Measurements from ENCODE around the gene ADO. TPM values are rescaled to one million over a fixed set of nuclear protein-coding genes. Genes with fewer than 3 reads are reported as not detected.
A peak's percentile ranks its signal among the peaks of the same experiment; 100 is the strongest.
"Not testable (repeated sequence)": the region's sequence is repeated elsewhere in the genome, so short reads cannot be mapped to it uniquely, and the experiment has no call there.

ADO gene
- 18.1 and 20.8 TPM in 2 replicates for total RNA-seq

DNA sequence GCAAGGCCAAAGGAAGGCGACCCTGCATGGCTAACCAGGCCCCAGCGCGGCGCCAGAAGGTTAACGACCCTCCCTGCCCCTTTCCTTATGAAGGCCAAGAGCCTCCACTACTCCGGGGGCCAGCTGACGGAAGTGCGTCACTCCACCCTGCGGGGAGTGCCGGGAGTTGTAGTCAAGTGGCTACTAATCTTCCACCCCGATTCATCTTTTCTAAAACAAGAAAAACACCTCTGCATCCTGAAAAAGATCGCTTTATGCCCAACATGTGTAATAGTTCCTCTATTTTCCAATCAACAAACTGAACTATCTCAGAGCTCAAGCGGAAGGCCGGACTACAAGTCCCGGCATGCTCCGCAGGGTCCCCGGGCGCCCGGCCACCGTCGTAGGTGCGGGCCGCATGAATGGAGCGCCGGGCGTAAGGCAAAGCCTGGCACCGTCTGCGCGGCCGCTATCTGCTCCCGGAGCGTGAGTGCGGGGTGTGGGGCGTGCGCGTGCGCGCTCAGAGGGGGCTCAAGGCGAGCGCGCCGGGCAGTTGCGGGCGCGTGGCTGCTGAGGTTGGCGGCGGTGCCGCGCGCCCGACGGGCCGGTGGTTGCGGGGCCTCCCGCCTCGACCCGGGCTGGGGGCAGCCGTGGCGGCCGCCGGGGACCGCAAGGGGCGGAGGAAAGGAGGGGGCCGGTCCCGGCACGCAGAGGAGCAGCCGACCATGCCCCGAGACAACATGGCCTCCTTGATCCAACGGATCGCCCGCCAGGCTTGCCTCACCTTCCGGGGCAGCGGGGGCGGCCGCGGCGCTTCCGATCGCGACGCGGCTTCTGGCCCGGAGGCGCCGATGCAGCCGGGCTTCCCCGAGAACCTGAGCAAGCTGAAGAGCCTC is at the start of gene ADO:
Gene ADO, plus strand, starts transcription at position 365 of the 875 bp plus-strand sequence. Its CDS starts 340 bp downstream, at position 705.
- peak; percentile 47 for DNase-seq (ENCODE audit: extremely low read depth, low read depth, low spot score)

DNA sequence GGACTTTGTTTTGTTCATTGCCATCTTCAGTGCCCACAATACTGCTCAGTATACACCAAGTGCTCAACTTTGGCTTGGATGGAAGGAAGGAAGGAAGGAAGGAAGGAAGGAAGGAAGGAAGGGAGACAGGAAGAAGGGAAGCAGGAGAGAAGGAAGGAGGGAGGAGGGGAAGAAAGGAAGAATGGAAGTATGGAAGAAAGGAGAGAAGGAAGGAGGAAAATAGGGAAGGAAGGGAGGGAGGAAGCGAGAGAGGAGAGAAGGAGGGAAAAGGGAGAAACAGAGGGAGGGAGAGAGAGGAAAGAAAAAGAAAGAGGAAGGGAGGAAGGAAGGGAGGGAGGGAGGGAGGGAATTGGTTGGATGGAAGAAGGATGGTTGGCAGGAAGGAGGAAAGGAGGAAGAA is 49.6 kb upstream of the ADO start:
- no peak for DNase-seq (ENCODE audit: extremely low read depth, low read depth, low spot score)

DNA sequence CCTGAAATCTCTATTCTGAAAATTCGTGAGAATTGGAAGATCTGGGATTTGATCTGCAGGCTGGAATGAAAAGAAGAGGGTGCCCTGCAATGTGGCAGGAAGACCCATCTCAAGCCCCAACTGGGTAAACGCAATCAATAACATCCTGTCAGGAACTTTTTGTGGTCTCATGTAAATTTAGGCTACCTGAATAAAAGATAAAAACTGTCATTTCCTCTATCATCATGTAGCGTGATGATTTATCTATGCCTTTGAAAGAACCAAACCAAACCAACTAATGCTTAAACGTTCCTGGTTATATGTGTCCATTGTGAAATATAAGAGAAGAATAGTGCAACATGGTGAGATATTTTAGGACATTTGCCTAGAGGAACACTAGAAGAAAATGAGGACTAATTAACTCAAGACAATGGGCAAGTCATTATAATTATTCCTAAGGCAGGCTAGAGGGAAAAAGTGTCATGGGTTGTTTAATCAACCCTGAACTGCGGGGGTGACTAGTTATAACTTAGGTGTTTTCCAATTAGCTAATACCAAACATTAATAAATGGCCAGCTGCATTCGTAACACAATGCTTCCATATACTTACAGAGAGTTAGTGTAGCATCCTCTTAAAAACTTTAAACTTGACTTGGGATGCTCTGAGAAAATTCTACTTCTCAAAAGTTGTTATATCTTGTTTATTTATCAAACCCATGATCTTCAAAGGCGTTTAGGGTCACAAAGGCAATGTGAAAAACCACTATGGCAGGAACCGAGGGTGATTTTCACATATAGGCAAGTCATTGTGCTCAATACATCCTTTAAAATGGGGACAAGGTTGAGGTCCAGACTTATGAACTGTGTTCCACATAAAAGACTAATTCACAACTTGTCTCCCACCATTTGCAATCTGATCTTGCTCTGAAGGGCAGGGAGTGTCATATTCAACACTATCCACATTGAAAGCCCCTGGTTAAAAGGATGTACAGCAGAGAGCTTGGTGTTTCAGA is 48.6 kb upstream of the ADO start:
- DNase-seq (ENCODE audit: extremely low read depth, low read depth, low spot score), result no peak

DNA sequence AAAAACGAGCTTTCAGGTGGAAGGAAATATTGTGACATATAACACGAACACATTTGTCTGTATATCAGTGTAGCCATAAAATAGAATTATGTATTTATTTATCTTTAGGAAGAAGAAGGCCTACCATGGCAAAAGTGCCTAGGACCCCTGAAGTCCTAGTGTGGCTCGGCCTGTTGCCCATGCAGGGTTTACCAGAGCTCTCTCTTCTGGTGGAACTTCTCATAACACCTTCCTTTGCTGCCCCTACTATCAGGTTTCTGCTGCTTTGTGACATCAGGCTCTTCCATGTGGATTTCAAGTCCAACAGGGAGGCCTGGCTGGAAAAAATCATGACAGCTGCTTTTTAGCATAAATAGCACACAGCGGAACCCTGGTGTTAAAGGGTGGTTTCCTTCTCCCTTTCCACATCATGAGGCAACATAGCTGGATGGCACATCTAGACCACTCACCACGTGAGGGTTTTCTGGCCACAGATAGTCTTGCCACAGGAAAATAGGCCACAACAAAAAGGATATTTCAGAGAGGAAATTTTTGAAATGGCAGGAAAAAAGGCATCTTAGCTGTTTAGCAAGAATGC is 44.8 kb upstream of the ADO start:
- no peak for DNase-seq (ENCODE audit: extremely low read depth, low read depth, low spot score)

DNA sequence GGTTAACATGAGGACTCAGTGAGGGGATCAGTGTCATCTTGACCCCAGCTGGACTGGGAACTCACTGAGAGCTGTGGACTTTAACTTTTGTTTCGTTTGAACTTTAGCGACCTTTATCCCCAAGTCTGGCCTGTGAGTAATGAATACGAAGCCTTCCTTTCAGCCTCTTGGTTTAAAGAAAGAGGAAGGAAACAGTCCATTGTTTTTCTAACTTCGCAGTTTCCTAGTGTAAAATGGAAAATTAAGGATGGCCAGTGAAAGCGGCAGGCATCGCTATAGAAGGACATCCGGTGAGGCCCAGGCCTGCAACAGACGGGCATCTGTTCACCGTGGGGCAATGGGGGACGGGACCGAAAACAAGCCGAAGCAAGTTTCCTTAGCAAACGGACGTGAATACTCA is 44.1 kb upstream of the ADO start:
- peak; percentile 77 for DNase-seq (ENCODE audit: extremely low read depth, low read depth, low spot score)

DNA sequence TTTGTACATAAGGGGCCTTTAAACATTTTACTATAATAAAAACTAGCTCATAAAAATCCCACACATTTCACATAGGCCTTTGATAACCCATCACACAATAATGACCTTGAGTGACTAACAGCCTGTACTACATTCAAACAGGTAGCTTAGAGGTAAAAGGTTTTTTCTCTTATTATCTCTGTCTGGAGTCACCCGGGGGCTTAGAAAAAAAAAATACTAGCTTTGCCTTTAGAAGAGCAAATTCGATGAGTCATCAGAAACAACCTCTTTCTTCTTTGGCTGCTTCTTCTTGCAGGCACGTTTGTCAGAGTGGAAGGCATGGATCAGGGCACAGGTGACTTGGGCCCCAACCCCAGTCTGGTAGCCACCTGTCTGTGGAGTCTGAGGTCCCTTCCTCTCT is 43.4 kb upstream of the ADO start:
- peak; percentile 14 for DNase-seq (ENCODE audit: extremely low read depth, low read depth, low spot score)

DNA sequence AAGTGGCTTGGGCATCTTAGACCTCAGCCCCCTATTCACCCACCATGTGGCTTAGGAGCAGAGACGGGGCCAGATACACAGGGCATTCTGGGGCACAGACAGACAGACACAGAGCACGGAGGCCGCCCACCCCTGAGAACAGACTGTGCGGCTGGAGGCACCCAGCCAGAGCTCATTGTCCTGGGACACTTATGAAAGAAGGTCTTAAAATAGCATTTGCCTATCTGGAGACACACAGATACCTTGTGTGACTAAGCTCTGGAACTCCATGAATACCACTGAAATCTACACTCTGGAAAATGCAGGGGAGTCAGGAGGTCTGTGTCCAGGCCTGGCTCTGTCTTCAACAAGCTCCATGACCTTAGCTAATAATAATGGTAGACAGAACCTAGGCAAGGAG is 41.4 kb upstream of the ADO start:
- DNase-seq (ENCODE audit: extremely low read depth, low read depth, low spot score), result no peak

DNA sequence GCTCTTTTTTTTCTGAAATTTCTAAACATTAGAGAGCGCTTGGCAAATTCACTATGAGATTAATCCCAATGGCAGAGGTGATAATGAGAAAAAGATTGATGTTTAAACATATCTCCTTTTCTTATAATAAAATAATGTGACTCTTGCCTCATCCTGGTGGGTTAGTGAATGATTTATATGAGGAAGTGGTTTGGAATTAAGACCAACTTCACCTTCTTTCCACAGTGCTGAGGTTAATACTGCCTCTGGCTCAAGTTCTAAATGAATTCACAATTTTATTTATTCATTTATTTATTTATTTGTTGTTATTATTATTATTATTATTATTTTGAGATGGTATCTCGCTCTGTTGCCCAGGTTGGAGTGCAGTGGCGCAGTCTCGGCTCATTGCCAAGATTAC is 40.5 kb upstream of the ADO start:
- no peak for DNase-seq (ENCODE audit: extremely low read depth, low read depth, low spot score)

DNA sequence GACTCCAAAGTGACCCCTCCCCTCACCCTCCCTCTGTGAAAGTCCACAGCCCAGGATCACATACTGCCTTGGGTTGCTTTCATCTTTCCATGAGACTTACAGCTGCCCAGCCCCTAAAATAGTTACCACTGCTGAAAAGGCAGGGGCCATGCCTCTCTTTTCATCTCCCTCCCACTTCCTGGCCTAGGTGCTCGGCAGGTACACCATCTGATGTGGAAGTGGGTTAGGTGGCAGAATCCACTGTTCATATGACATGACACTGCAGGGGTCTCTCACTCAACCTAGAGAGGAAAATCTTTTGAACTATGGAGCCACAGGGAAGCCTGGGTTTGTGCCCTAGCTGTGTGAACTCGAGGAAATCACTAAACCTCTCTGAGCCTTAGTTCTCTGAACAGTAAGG is 38.8 kb upstream of the ADO start:
- no peak for DNase-seq (ENCODE audit: extremely low read depth, low read depth, low spot score)

DNA sequence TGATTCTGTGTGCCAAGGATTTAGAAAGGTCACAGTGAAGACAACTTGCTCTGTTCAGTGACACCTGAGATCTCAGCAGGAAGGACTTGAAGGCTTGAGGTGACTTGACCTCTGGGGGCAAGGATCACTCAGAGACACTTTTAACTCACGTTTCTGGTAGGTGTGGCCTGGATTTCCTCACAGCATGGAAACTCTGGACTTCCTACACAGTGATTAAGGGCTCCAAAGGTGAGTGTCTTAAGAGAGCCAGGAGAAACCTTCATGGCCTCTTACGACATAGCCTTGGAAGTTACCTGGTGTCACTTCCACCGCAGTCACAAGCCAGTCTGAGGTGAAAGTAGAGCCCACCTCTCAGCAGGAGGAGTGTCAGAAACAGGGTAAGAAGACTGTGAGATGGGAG is 38.1 kb upstream of the ADO start:
- no peak for DNase-seq (ENCODE audit: extremely low read depth, low read depth, low spot score)

DNA sequence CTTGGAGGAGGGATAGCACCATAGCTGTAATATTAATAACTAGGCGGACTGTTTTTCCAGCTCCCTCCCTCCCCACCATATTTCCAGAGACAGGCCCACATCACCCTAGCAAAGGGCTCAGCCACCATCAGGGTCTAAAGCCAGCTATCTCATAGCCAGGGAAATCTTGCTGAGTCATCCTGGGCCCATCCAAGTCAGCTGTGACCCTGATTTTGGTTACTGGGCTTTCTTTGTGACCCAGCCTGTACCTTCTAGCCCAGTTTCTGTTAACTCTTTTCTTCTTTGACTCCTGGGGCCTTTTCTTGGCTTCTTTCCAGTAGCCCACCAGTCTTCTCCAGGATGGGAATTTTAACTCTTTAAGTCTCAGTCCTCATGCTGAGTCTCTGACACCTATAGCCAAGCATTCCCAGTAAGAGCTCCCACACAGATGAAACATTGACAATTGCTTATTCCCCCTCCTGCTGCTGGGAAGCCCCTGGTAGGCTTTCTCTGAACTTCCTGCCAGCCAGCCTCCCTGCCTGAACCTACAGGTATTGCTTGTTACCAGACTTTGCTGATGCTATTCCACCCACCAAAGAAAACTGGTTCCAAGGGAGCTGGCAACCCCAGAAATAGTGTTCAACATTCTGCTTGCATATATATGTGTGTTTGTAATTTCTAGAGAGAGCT is 34.8 kb upstream of the ADO start:
- DNase-seq (ENCODE audit: extremely low read depth, low read depth, low spot score), result no peak

DNA sequence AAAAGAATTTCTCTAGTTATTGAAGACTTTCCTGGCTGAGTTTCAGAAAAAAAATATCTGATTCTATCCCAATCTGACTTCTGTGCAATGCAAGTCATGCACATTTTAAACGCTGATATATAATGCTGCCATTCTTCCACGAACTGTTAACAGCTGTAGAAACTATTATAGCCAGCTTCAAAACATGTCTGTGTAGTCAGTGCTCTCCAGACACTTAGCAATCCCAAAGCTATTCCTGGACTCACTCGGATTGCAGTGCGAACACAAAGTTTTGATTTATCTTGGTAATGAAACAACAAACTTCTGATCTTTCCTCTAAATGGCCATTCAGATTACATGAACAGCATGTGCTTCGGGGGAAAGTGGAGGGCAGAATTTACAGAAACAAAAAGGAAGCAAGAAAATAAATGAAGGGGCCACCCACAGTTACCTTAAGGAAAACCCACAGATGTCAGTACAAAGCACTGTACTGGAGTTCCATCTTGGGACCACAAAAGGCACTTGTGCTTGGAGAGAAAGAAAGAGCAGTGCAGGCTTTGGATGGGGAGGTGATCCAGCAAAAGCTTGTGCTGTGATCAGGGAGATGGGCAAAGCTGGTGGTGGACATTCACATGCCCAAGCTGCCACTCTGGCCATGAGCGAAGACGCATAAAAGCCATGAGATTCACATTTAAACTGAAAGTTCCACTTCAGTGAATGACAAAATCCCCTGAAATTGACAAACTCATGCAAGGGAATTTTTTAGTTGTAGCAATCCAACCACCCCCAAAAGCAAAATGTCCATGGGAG is 32.1 kb upstream of the ADO start:
- no peak for DNase-seq (ENCODE audit: extremely low read depth, low read depth, low spot score)

DNA sequence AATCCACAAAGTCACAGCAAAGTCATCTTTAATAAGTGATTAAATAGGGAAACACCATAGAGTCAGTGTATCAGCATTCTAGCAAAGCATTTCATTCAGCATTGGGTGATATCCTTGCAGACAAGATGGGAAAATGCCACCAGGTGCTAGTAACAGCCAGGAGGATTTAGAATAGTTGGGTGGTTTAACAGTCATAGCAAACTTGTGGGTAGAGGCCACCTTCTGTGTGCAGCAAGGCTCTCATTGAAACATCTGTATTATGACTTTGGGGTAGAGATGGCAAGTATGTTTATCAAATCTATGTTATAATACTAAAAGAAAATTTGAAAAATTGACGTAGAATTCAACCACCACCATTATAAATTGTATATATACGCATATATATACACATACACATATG is 26.4 kb upstream of the ADO start:
- DNase-seq (ENCODE audit: extremely low read depth, low read depth, low spot score), result no peak

DNA sequence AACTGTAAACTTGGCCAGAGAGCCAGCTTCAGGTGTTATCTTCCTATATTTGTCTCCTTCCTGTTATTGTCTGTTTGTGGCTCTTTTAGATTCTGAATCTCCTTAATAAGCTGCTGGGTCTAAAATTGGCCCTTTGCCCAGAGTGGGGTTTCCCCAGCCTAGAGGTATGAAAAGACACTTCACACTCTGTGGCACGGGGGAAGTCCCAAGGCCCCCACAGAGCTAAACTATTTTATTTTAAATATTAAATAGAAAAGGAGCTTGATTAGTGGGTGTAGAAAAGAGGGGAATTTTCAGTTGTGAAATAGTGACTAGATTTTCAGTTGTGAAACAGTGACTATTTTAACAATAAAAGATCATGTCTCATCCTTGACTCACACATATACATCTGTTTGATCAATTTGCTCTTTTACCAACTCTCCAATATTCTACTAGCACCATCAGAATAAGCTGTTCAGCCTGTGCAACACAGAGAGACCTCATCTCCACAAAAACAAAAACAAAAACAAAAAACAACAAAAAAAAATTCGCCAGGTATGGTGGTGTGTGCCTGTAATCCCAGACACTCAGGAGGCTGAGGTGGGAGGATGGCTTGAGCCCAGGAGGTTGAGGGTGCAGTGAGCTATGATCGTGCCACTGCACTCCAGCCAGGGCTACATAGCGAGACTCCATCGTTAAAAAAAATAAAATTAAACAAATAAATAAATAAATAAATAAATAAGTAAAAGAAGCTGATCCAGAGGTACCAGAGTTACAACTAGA is 24.9 kb upstream of the ADO start:
- no peak for DNase-seq (ENCODE audit: extremely low read depth, low read depth, low spot score)

DNA sequence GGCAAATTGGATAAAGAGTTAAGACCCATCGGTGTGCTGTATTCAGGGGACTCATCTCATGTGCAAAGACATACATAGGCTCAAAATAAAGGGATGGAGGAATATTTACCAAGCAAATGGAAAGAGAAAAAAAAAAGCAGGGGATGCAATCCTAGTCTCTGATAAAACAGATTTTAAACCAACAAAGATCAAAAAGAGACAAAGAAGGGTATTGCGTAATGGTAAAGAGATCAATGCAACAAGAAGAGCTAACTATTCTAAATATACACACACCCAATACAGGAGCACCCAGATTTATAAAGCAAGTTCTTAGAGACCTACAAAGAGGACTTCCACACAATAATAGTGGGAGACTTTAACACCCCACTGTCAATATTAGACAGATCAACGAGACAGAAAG is 20.0 kb upstream of the ADO start:
- DNase-seq (ENCODE audit: extremely low read depth, low read depth, low spot score), result not testable (repeated sequence)

DNA sequence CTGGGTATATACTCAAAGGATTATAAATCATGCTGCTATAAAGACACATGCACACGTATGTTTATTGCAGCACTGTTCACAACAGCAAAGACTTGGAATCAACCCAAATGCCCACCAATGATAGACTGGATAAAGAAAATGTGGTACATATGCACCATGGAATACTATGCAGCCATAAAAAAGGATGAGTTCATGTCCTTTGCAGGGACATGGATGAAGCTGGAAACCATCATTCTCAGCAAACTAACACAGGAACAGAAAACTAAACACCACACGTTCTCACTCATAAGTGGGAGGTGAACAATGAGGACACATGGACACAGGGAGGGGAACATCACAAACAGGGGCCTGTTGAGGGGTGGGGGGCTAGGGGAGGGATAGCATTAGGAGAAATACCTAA is 16.2 kb upstream of the ADO start:
- DNase-seq (ENCODE audit: extremely low read depth, low read depth, low spot score), result not testable (repeated sequence)

DNA sequence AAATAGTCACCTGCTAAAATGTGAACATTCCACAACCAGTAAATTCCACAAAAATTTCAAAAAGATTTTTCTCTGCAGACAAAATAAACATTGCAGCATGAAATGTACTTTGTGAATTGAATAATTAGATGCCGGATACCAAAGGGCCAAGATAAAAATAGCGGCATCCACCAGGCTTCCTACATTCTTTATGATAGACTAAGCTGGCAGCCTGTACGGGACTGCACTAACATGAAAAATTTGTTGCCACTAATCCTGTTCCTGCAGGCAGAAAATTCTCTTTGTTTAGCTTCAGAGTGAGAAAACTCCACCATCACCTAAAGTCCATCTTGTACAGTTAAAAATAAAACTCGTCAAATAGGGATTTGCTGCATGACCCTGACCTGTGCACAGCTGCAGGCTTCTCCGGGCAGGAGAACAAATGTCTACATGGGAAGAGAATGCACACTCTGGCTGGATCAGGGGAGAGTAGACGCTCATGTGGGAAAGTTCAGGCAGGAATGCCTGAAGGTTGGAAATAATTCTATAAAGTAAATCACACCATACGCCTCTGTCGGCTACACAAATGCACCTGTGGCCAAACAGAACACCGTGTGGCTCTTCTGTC is 15.6 kb upstream of the ADO start:
- no peak for DNase-seq (ENCODE audit: extremely low read depth, low read depth, low spot score)

DNA sequence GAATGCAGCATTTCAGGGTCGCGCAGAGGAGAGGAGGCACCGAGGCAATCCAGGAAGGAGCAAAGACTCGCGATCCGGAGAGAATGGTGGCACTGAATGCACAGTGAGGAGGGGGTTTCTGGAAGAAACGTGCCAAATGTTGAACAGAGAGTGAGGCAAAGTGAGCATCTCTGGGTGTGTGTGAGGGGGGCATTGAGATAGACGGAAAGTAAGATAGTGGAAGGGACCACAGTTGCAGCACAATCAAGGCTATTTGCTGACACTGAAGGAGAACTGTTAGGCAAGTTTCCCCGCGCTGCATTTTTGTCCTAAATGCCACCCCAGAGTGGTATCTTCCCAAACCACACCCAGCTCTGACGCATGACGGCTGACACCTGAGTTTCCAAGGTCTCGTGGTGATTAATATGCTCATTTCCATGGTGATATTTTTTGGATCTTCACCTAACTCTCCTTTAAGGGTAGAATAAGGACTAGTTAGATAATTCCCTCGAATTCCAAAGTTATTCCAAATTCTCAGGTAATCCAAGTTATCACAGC is 14.4 kb upstream of the ADO start:
- DNase-seq (ENCODE audit: extremely low read depth, low read depth, low spot score), result no peak

Measured in glomerular endothelial cell (primary cell).